NCI-H2107 (cell line): ENCODE results near the gene LAIR1.
"Not testable (repeated sequence)": the region's sequence is repeated elsewhere in the genome, so short reads cannot be mapped to it uniquely, and the experiment has no call there.

Experiments
- DNase-seq: peaks from one replicate; lab custom pipeline; 2025; lab: John Stamatoyannopoulos, UW

Gene LAIR1

DNA sequence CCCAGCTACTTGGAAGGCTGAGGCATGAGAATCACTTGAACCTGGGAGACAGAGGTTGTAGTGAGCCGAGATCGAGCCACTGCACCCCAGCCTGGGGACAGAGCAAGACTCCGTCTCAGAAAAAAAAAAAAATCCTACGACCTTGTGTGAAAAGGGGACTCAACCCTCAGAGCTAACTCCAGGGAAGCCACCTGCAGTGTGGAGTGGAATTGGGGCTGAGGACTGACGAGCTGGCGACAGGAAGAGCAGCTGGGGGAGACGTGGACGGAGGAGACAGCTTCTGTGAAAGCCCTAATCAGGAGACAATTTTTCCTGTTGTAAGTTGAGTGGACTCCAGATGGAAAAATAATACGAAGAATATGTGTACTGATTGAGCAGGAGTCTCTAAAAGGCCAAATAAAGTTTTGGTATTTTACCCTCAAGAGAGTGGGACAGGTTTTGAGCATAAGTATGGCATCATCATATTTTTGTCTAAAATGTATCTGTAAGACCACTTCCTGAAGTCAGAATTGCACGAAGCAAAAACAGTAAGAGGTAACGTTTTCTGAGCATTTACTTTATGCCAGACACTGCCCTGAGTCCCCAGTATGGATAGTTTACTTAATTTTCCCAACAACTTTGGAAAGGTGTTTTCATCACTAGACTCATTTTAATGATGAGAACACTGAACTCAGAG, 12.0 kb upstream of the LAIR1 start:
- DNase-seq: no peak

DNA sequence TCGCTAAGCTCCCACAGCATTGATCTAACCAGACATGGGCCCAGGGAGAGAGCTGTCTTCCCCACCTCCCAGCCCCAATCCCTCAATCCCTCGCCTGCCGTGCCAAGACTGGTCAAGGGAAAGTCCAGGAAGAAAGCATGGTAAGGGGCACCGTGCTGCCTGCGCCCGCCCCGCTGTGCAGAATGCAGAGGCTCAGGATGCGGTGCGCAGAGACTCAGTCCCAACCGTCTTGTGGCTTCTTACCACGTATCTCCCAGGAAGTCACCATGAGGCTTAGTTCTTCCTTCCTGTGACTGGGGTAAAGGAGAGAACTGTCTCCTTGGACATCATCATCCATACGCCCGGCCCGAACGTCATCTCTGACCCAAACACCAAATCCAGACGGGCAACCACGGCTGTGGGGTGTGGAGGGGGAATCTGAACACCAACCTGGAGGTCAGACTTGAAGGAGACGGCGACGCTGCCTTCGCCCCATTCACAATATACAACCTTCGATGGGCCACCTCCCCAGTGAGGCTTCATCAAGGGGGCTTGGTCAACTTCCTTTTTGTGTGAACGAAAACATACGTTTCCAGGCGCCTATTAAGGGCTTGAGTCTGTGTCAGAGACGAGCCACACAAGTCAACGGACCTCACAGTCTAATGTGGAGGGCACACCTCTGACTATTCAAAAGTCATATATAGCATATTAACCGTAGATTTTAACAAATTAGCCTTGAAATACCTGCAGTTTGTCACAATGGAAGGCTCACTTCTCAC, 10.6 kb upstream of the LAIR1 start:
- DNase-seq: not testable (repeated sequence)

DNA sequence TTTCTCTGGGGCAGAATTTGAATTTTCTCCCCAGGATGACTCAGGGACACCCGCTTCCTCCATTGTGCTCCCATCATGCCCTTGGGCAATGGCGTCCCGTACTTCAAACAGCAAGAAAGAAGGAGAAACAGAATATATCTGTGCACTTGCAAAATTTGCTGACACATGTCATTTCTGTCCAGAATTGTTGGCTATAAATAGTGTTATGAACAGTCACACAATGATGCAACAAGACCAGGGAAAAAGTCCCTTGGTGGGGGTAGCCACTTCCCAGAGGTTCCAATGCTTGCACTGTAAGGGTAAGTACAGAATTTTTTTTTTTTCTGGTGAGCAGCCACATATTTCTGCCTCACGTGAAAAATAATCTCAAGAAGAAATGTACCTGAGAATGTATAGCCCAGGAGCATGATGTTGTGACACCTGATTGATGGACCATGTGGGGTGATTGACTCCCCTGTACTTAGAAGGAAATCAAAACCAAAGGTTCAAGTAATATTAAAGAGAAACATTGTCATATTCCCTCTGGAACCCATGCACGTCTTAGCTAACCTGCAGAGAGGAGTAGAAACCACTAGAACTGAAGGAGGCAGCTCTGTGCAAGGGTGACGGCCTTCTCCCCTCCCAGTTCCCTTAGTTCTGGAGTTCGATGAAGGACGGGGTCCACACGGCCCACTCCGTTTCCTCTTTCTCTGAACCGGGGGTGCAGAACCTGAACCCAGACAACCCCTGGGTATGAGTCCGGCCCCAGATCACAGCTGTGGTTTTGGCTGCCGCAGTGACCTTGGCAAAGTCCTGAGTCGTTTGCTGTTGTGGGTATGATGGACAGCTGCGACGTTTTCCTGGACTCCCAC, 9.3 kb upstream of the LAIR1 start:
- DNase-seq: no peak

DNA sequence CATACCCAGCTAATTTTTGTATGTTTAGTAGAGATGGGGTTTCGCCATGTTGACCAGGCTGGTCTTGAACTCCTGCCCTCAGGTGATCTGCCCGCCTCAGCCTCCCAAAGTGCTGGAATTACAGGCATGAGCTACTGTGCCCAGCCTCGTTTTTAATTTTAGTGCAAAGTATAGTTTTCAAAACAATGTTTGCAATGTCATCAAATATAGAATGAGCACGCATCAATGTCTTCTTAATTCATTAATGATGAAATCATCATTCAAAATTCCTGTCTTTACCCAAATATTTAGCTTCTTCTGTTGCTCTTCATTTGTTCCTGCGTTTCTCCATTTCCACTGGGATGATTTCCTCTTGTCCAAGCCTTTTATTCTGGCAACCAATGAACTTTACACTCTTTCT, 6.7 kb upstream of the LAIR1 start:
- not testable (repeated sequence) for DNase-seq

DNA sequence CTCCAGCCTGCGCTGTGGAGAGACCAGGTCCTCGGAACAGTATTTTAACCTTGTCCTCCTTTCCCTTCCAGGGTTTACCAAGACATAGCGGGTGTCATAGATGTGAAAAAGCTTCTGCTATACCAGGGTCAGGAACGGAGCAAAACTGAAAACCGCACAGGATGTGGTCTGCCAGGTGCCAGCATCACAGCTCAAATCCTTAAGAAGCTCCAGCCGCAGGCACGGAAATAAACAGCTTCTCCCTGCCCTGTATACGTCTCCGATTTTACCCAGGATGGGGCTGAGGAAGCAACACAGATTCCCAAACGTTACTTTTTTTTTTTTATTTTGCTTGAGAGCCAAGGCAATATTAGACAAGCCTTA, 5.7 kb upstream of the LAIR1 start:
- DNase-seq: not testable (repeated sequence)

DNA sequence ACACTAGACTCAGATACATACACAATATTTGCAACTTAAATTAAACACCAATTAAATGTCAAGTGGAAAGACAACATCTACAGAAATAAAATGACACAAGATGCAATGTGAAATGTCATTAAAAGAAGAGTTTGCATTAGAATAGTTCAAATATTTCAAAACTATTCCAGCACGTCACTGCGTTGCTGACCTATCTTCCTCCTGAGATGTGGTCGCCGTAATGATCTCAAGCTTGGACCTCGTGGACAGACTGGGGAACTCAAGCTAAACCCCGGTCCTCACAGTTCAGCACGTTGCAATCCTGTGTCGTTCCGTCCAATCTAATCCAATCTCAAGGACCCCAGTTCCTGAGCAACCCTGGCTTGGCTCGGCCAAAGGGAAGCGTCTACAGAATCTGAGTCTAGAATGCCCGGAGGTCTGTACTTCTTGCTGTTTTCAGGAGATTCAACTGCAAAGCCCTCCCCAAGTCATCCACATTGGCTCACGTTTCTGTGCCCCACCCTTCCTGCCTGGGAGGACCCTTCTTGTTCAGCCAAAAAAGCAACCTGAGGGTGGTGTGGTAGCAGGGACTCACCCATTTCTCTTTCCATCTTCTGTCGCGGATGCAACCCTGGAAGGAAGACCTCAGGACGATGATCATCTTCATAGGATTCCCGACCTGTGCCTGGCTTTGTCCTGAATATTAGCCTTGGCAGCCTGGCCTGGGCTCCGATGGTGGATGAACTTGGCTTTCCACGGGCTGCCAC, 5.1 kb upstream of the LAIR1 start:
- DNase-seq: not testable (repeated sequence)

DNA sequence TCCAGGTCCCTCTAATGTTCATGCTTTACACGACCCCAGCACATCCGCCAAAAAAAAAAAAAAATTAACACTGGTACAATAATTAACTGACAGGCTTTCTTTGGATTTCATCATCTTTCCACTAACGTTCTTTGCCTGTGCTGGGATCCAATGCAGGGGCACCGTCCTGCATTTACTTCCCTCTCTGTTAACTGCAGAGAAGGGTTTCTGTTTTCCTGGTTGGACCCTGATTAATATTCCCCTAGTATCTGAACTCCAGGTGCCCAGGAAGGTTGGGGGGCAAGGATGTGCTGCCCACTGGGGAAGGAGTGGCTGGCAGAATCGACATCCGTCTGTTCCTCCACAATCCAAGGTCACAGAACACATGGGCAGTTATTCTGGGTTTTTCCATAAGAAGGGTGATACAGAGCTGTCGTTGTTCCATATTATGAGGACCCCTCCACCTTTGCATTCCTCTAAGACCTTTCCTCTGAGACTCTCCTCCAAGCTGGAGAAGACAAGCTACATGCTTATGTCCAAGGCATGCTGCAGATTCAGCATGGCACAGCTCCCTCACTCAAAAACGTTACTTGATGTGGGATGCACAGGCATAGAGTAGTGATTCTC, 4.5 kb upstream of the LAIR1 start:
- no peak for DNase-seq

DNA sequence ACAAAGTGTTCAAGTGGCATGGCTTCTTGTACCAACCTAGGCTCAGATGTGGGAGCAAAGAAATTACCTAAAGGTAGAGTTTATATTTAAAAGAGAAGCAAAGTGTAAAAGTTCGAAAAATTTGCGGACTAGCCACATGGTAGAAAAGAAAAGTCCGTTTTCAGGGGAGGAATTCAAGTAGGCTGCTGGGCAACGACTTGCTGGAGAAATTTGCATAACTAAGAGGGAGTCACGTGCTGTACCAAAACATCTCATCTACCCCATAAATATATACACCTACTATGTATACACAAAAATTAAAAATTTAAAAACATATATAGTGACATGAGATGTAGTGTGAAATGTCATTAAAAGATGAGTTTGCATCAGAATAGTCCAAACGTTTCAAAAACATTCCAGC, 2.1 kb upstream of the LAIR1 start:
- DNase-seq: no peak

DNA sequence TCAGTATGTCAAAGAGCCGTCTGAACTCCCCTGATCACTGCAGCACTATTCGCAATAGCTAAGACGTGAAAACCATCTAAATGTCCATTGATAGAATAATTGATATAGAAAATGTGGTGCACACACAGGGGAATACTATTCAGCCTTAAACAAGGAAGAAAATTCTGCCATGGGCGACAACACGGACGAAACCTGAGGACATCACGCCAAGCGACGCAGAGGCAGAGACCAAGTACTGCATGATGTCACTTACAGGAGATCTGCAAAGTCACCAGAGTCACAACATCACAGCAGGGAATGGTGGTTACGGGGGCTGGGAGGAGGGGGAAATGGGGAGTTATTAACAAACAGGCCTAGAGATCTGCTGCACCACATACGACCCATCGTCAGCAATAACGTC, 1.1 kb upstream of the LAIR1 start:
- not testable (repeated sequence) for DNase-seq

DNA sequence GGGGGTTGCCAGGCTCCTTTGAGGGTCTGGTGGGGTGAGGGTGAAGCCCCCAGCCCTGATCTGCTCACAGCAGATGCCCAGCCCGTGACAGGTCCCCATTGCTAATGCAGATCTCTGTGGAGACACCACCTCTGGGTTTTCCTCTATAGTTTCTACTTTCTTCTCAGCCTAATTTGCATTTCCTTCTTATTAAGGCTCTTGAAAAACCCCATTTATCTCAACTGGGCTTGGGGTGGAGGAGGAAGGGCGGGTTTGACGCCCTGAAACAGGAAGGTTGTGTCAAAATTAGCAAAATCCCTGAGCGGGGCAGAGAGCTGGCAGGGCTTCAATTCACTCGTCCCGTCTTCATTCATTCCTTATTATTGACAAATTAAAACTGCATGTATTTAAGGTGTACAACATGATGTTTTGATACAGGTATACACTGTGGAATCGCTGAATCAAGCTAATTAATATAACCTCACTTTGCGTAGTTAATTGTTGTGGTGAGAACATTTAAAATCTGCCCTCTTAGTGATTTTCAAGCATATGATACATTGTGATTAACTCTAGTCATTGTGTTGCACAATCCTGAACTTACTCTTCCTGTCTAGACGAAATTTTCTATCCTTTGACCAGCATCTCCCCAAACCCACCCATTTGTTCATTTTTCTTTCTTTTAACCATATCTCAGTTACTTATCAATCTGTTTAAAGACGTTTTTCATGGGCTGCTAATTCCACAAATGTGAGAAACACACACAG, 2.9 kb downstream of the LAIR1 start:
- not testable (repeated sequence) for DNase-seq

DNA sequence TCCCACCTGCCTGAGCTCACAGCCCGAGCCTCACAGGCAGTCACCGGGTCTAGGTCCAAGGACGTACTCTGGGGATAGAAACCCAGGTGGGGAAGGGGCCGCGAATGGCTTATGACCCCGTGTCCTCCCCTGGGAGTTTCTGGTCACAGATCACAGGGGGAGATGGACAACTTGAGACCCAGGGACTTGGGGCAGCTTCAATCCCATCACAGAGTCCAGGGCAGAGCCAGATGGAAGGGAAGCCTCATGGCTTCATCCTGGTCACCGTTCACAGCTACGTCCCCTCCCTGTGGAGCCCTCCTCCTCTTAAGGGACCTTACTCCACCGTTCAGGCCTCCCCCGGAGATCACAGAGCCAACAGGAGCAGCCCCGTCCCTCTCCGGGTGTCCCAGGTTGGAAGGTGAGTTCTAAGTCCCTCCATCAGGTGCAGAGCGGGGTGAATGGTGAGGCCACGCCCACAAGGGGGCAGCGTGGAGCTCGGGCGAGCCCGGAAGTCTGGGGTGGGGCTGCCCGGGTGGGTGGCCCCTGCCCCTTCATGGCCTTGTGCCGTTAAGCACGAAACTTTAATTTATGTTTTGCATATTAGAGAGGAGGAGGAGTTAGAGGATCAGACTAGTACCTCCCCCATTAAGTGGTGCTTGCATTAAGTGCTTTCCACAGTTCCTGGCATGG, 5.4 kb downstream of the LAIR1 start:
- DNase-seq: not testable (repeated sequence)

DNA sequence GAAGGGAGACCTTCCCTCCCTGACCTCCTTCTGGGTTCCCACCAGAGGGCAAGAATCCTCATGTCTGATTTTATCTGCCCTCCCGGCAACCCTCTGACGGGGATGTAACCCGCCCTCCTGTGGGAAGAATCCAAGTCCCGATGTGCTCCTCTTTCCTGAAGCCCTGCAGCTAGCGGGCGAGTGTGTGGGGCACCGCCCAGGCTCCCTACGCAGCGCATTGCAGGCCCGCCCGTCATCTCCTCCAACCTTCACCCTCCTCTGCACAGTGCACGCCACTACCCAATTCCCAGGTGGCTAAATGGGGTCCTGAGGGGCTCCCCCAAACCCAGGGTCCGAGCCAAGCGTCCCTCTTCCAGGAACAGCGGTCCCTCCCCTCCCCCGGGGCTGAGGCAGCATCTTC, 7.3 kb downstream of the LAIR1 start:
- DNase-seq: no peak

DNA sequence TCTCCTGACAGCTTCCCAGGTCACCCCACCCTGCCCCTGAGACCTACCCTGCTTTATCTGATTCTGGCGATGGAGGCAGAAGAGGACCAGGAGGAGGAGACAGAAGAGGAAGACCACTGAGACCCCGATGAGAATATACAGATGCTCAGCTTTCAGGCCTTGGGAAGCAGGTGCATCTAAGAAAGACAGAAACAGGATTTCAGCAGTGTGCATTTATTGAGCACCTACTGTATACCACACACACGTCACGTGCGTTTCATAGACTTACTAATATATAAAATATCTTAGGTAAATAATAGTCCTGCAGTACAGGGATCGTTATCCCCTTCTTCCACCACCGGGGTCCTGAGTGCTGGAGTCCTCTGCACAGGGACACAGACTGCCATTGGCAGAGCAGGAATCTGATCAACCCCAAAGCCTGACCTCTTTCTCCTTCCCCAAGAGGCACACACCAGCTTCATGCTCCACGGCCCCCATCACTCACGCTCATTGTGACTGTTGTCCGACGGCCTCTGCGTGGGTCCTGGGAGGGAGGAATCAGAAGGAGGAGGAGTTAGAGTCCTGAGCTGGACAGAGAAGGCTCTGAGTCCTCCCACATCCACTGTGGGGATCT, 8.2 kb downstream of the LAIR1 start:
- DNase-seq: no peak

DNA sequence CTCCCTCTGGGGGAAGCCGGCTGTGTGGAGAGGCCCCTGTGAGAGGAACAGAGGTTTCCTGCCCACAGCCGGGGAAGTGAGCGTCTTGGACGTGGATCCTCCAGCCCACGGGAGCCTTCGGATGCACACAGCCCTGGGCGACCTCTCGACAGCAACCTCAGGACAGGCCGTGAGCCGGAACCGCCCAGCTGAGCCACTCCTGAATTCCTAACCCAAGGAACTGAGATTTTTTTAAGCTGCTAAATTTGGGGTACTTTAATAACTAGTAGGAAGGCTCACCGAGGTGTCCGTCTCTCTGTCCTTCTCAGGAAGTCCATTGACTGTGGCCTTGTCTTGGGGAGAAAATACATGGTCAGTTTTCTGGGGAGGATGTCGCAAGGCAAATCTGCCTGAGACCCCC, 9.1 kb downstream of the LAIR1 start:
- no peak for DNase-seq

DNA sequence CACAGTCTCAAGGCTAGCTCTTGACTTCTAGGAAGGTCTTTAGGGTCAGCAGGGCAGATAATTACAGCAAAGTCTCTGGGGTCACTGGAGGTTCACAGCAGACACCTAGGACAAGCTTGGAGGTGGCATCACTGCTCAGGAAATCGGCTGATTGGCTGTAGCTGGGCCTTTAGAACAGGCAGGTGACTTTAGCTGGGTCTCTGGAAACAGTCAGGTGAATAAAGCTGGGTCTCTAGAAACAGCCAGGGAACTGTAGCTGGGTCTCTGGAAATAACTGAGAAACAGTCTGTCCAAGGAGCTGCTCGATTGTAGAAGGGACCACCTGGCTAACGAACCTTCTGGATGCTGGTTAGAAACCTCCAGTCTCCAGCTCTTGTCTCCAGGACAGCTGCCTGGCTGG, 10.0 kb downstream of the LAIR1 start:
- DNase-seq: no peak

DNA sequence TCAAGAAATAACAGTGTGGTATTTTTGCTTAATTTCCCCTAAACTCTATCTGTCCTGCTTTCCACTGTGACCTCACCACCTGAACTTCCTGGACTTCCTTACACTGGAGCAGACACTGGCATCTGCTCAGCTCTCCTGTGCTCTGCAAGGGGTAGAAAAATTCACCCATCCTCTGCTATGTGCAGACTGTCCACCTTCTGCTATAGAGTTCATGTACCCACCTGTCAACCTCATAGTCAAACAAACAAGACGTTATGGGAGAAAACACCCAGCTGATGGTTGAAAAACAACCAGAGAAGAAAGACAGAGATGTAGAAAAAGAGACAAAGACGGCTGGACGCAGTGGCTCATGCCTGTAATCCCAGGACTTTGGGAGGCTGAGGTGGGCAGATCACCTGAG, 12.2 kb downstream of the LAIR1 start:
- DNase-seq: no peak

DNA sequence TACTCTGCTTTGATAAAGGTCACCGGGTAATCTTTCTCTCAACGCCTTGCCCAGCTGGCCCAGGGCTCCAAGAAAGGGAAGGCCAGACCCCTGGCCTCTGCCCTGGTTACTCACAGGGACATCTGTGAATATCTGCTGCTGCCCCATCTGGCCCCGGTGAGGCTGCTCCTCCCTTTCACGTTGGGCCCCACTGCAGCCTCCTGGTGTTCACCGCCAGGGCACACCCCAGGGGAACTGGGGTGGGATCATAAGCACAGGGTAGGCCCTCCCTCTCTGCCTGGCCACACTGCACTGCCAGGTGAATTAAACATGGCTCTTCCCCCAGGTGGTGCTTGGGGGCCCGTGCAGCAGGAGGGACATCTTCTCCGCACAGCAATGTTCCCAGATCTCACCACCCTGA, 12.7 kb downstream of the LAIR1 start:
- no peak for DNase-seq

DNA sequence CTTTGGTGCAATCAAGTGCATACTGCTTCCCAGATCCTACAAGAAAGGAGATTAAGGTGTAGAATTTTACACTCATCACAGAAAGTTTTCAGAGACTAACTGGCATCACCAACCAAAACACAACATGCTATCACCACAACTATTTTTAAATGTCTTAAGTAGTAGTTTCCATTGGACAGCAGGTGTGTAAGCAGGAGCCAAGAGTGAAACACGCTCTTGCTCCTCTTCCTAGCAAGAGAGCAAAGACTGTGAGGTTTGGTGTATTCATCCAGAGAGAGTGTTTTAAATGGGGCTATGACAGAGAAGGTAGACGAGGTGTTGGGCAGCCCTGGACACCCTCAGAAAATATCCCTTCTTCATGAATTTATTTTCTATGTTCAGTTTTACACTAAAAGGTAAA, 13.3 kb downstream of the LAIR1 start:
- DNase-seq: no peak

DNA sequence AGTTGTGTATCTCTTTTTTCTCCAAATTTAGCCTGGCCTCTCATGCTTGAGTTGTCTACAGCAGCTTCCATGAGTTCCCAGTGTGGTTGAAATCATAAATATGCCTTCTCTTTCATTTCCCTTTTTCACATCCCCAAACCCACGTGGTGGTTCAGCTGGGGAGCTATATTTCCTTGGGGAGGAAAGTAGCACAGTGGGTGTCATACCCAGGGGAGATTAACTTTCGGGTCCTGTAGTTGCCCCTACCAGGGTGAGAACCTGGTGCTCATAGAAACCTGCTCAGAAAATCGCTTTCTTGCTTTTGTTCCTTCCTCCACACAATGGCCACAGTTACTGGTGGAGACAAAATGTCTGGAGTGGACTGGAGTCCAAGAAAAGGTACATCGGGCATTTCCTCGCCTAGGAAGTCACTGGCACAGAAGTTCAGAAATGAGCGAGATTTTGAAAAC, 18.8 kb downstream of the LAIR1 start:
- no peak for DNase-seq

DNA sequence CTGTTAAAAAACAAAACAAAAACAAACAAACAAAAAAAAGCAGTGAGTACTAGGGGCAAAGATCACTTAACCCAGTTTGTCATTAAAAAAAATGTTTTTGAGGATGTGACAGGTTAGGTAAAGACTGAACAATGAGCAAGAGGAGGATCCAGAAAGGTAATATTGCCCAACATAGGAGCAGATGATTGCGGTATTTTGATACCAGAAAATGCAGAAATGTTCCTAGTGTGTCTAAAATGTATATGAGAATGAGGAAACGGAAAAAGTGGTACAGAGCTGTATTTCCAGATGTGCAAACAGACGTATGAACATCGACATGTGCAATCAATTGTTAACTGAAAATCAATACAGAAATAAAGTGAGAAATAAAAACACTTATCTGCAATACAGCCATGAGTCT, 20.9 kb downstream of the LAIR1 start:
- no peak for DNase-seq
